Measurements from ENCODE around the gene FUT6. TPM values are rescaled to one million over a fixed set of nuclear protein-coding genes. Genes with fewer than 3 reads are reported as not detected.
"Not testable (repeated sequence)": the region's sequence is repeated elsewhere in the genome, so short reads cannot be mapped to it uniquely, and the experiment has no call there.

FUT6 gene
- total RNA-seq (0.42 TPM in 1 of 2 replicates, not detected in the other), polyA plus RNA-seq (not detected in 2 replicates)

GRCh38 chr19:5839065-5840017, at the start of gene FUT6:
Gene FUT6, minus strand, starts transcription at chr19:5839702. Its CDS starts 7,135 bp downstream, at chr19:5832567.
- Histone ChIP-seq H3K4me1 (ENCODE audit: low read depth) (no peaks in the 10 kb centered on the region), H3K27me3 (no peaks in the 10 kb centered on the region), H3K27ac (no peak within 1 kb of the TSS), H3K36me3 (no peaks in the 10 kb centered on the region), H3K9me3 (ENCODE audit: low read depth) (no peaks in the 10 kb centered on the region), H3K4me3 (no peak within 1 kb of the TSS)
- DNase-seq (ENCODE audit: low read depth in 1 of 2, low spot score in 1 of 2), result no peak
- TF ChIP-seq, protein P1, sequence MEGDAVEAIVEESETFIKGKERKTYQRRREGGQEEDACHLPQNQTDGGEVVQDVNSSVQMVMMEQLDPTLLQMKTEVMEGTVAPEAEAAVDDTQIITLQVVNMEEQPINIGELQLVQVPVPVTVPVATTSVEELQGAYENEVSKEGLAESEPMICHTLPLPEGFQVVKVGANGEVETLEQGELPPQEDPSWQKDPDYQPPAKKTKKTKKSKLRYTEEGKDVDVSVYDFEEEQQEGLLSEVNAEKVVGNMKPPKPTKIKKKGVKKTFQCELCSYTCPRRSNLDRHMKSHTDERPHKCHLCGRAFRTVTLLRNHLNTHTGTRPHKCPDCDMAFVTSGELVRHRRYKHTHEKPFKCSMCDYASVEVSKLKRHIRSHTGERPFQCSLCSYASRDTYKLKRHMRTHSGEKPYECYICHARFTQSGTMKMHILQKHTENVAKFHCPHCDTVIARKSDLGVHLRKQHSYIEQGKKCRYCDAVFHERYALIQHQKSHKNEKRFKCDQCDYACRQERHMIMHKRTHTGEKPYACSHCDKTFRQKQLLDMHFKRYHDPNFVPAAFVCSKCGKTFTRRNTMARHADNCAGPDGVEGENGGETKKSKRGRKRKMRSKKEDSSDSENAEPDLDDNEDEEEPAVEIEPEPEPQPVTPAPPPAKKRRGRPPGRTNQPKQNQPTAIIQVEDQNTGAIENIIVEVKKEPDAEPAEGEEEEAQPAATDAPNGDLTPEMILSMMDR (IDR thresholded peaks at IDR 0.05; ENCODE audit: low read depth, low read length), result no peak

- H3K4me1 ChIP-seq (ENCODE audit: low read depth); H3K27ac ChIP-seq; H3K4me3 ChIP-seq; H3K36me3 ChIP-seq; H3K27me3 ChIP-seq; H3K9me3 ChIP-seq (ENCODE audit: low read depth); DNase-seq (ENCODE audit: low read depth in 1 of 2, low spot score in 1 of 2): not testable (repeated sequence)
These were observed 44.7 kb upstream of the FUT6 start for GRCh38 chr19:5884065-5884811.

- peak overlapping the region; percentile 36 for H3K27ac ChIP-seq
- not testable (repeated sequence) for H3K27me3 ChIP-seq; H3K9me3 ChIP-seq (ENCODE audit: low read depth); H3K4me3 ChIP-seq; H3K36me3 ChIP-seq; DNase-seq (ENCODE audit: low read depth in 1 of 2, low spot score in 1 of 2); H3K4me1 ChIP-seq (ENCODE audit: low read depth)
These were observed 43.8 kb upstream of the FUT6 start for GRCh38 chr19:5883157-5883873.

- Histone ChIP-seq H3K36me3 (no peaks in the 10 kb centered on the region), H3K9me3 (ENCODE audit: low read depth) (no peaks in the 10 kb centered on the region), H3K4me3 (no peak overlapping the region), H3K27ac (peak overlapping the region; percentile 78), H3K4me1 (ENCODE audit: low read depth) (peaks cover 8% of the 10 kb centered on the region), H3K27me3 (no peaks in the 10 kb centered on the region)
- TF ChIP-seq, protein P1 (IDR thresholded peaks at IDR 0.05; ENCODE audit: low read depth, low read length), result no peak
- DNase-seq (ENCODE audit: low read depth in 1 of 2, low spot score in 1 of 2), result no peak
These were observed 43.0 kb upstream of the FUT6 start for GRCh38 chr19:5882421-5882968.

DNA sequence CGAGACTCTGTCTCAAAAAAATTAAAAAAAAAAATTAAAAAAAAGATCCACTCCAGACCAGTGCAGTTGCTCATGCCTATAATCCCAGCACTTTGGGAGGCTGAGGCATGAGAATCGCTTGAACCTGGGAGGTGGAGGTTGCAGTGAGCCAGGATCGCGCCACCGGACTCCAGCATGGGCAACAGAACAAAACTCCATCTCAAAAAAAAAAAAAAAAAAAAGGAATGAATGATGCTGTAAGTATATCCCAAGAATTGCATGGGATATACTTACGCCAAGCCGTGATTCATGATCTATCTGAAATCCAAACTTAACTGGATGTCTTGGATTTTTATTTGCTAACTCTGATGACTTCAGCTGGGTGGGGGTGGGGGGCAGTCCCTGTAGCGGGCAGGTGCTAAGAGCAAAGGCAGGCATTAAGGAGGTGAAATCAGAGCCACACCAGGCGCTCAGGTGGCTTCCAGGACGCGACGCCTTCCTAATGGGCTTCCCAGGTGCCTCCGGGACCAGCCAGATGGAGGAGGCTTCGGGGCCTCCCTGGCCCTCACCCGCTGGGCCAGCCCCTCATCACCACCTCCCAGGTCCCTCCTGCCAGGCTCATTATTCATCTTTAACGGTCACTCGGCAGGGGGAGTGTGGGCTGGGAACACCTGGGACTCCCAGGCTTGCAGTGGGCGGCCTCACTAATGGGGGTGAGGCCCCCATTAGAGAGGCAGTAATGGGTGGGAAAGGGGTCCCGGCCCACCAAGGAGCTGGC, 42.2 kb upstream of the FUT6 start:
- Histone ChIP-seq H3K4me1 (ENCODE audit: low read depth) (peaks cover 9% of the 10 kb centered on the region), H3K36me3 (no peaks in the 10 kb centered on the region), H3K27ac (peak overlapping the region; percentile 78), H3K9me3 (ENCODE audit: low read depth) (no peaks in the 10 kb centered on the region), H3K27me3 (no peaks in the 10 kb centered on the region), H3K4me3 (no peak overlapping the region)
- TF ChIP-seq, protein P1 (IDR thresholded peaks at IDR 0.05; ENCODE audit: low read depth, low read length), result no peak
- DNase-seq (ENCODE audit: low read depth in 1 of 2, low spot score in 1 of 2), result no peak

Data from cardiac muscle cell (in vitro differentiated cells and primary cell).